Osteoblast (primary cell): ENCODE data around the gene DFFB. TPM values are rescaled to one million over a fixed set of nuclear protein-coding genes. Genes with fewer than 3 reads are reported as not detected.

ENCODE experiments used
- DNase-seq: peaks from one replicate; pipeline ENCODE4 v3.0.0; 2011; ENCODE audit warnings: low spot score, mixed read lengths; ENCODE audit not compliant: insufficient read length; ENCODE audit errors: missing footprints
- H2AFZ ChIP-seq: 2 replicates; pipeline ENCODE4 v1.6.0; 2011; ENCODE audit warnings: mild to moderate bottlenecking, low read length
- H3K27ac ChIP-seq: 2 replicates; pipeline ENCODE4 v1.5.1; 2011; ENCODE audit warnings: mild to moderate bottlenecking, low read depth, low read length, moderate library complexity
- H3K27me3 ChIP-seq: 2 replicates; pipeline ENCODE4 v1.6.0; 2012; ENCODE audit warnings: mild to moderate bottlenecking, control low read depth, inconsistent platforms, low read length, moderate library complexity; ENCODE audit not compliant: insufficient read depth
- H3K36me3 ChIP-seq: 2 replicates; pipeline ENCODE4 v1.5.1; 2011; ENCODE audit warnings: mild to moderate bottlenecking, low read length, control low read depth, moderate library complexity; ENCODE audit not compliant: insufficient read depth
- H3K4me1 ChIP-seq: 2 replicates; pipeline ENCODE4 v1.5.1; 2011; ENCODE audit warnings: mild to moderate bottlenecking, low read length, control low read depth, moderate library complexity; ENCODE audit not compliant: insufficient read depth
- H3K4me2 ChIP-seq: 2 replicates; pipeline ENCODE4 v1.6.0; 2011; ENCODE audit warnings: mild to moderate bottlenecking, low read length; ENCODE audit not compliant: insufficient read depth
- H3K4me3 ChIP-seq: fragments of 200-600 bp; sonication (generic); 3 replicates; pipeline ENCODE4 v1.5.1; 2012; ENCODE audit warnings: mild to moderate bottlenecking, low read length, inconsistent platforms; ENCODE audit not compliant: insufficient read depth
- H3K79me2 ChIP-seq: 2 replicates; pipeline ENCODE4 v1.6.0; 2012; ENCODE audit warnings: mild to moderate bottlenecking, low read length, control low read depth, inconsistent platforms; ENCODE audit not compliant: insufficient read depth
- H3K9me3 ChIP-seq: 2 replicates; pipeline ENCODE4 v1.5.1; 2011; ENCODE audit warnings: low read depth, low read length, control low read depth
- H4K20me1 ChIP-seq: 2 replicates; pipeline ENCODE4 v1.6.0; 2012; ENCODE audit warnings: mild to moderate bottlenecking, low read length, control low read depth; ENCODE audit not compliant: insufficient read depth
- CTCF ChIP-seq: IDR thresholded peaks from 2 replicates; pipeline ENCODE4 v1.5.1; 2011; ENCODE audit warnings: mild to moderate bottlenecking, low read depth, low read length, moderate library complexity; ENCODE audit errors: extremely low read depth
- total RNA-seq: library from RNA; depleted of rRNA; stranded (reverse); fragments of >200 nt; gene quantifications from 2 replicates; pipeline ENCODE4 v1.2.3, GENCODE V29; 2012

DFFB gene
- total RNA-seq, 1 donor = 5.1 TPM

- Histone ChIP-seq H3K36me3 (no peaks in the 10 kb centered on the region), H2AFZ (no peak overlapping the region), H4K20me1 (no peaks in the 10 kb centered on the region), H3K27ac (no peak overlapping the region), H3K4me3 (no peak overlapping the region), H3K4me2 (no peak overlapping the region), H3K79me2 (no peaks in the 10 kb centered on the region), H3K9me3 (no peaks in the 10 kb centered on the region), H3K27me3 (no peaks in the 10 kb centered on the region), H3K4me1 (no peaks in the 10 kb centered on the region)
- DNase-seq = peak; percentile 61
- no peak for TF ChIP-seq CTCF
These were observed 54.9 kb downstream of the DFFB start for GRCh38 chr1:3911981-3912808.

- H4K20me1 ChIP-seq = no peaks in the 10 kb centered on the region
- H3K4me3 ChIP-seq = no peak overlapping the region
- H2AFZ ChIP-seq = no peak overlapping the region
- peak; percentile 70 for DNase-seq
- H3K79me2 ChIP-seq = no peaks in the 10 kb centered on the region
- no peak overlapping the region for H3K27ac ChIP-seq
- TF ChIP-seq CTCF = no peak
- no peaks in the 10 kb centered on the region for H3K36me3 ChIP-seq
- no peaks in the 10 kb centered on the region for H3K4me1 ChIP-seq
- H3K9me3 ChIP-seq = no peaks in the 10 kb centered on the region
- no peak overlapping the region for H3K4me2 ChIP-seq
- no peaks in the 10 kb centered on the region for H3K27me3 ChIP-seq
These were observed 55.8 kb downstream of the DFFB start for GRCh38 chr1:3912809-3913685.

- Histone ChIP-seq H3K79me2 (no peaks in the 10 kb centered on the region), H3K4me1 (no peaks in the 10 kb centered on the region), H3K4me3 (no peak overlapping the region), H3K9me3 (no peaks in the 10 kb centered on the region), H3K27me3 (no peaks in the 10 kb centered on the region), H3K27ac (no peak overlapping the region), H4K20me1 (no peaks in the 10 kb centered on the region), H2AFZ (no peak overlapping the region), H3K36me3 (no peaks in the 10 kb centered on the region), H3K4me2 (no peak overlapping the region)
- no peak for TF ChIP-seq CTCF
- peak; percentile 58 for DNase-seq
These were observed 57.1 kb downstream of the DFFB start for GRCh38 chr1:3914331-3914851.

- no peak for TF ChIP-seq CTCF
- H3K27me3 ChIP-seq = no peaks in the 10 kb centered on the region
- H3K27ac ChIP-seq = no peak overlapping the region
- H3K9me3 ChIP-seq = no peaks in the 10 kb centered on the region
- no peaks in the 10 kb centered on the region for H3K79me2 ChIP-seq
- H3K4me2 ChIP-seq = no peak overlapping the region
- H3K36me3 ChIP-seq = no peaks in the 10 kb centered on the region
- no peak overlapping the region for H2AFZ ChIP-seq
- no peak overlapping the region for H3K4me3 ChIP-seq
- peak; percentile 31 for DNase-seq
- no peaks in the 10 kb centered on the region for H3K4me1 ChIP-seq
- H4K20me1 ChIP-seq = no peaks in the 10 kb centered on the region
These were observed 57.6 kb downstream of the DFFB start for GRCh38 chr1:3914911-3915310.
